HTR-8/SVneo (cell line): Measurements from ENCODE around the gene SORCS1.

ENCODE experiments used
- DNase-seq: peaks from one replicate; pipeline ENCODE4 v3.0.0; 2011; ENCODE audit warnings: low spot score, mixed read lengths; ENCODE audit not compliant: insufficient read length
- FAIRE-seq: peaks from 2 replicates; lab custom pipeline; 2011; peaks lifted over from hg19 to GRCh38; lab: Jason Lieb, UNC

Gene SORCS1

GRCh38 chr10:106711313-106711906 lies 453.1 kb downstream of the SORCS1 start:
- no peak for DNase-seq
- no peak for FAIRE-seq

- FAIRE-seq (no peak), DNase-seq (no peak)
These were observed 456.0 kb downstream of the SORCS1 start for GRCh38 chr10:106708506-106708905.

- no peak for DNase-seq
- FAIRE-seq, result no peak
These were observed 456.8 kb downstream of the SORCS1 start for GRCh38 chr10:106707657-106708056.

GRCh38 chr10:106706127-106706526 lies 458.4 kb downstream of the SORCS1 start:
- FAIRE-seq, result no peak
- no peak for DNase-seq

GRCh38 chr10:106705681-106706100 lies 458.8 kb downstream of the SORCS1 start:
- FAIRE-seq (no peak), DNase-seq (no peak)

GRCh38 chr10:106696239-106696638 lies 468.3 kb downstream of the SORCS1 start:
- DNase-seq, result no peak
- no peak for FAIRE-seq

- FAIRE-seq, result no peak
- DNase-seq, result no peak
These were observed 469.8 kb downstream of the SORCS1 start for GRCh38 chr10:106694696-106695095.

- no peak for FAIRE-seq
- no peak for DNase-seq
These were observed 482.3 kb downstream of the SORCS1 start for GRCh38 chr10:106682175-106682574.

- DNase-seq, result no peak
- FAIRE-seq, result no peak
These were observed 484.4 kb downstream of the SORCS1 start for GRCh38 chr10:106680061-106680460.

- FAIRE-seq, result no peak
- DNase-seq, result no peak
These were observed 485.2 kb downstream of the SORCS1 start for GRCh38 chr10:106679314-106679713.

GRCh38 chr10:106672517-106673175 lies 491.9 kb downstream of the SORCS1 start:
- DNase-seq (no peak), FAIRE-seq (no peak)

GRCh38 chr10:106661767-106662140 lies 502.8 kb downstream of the SORCS1 start:
- DNase-seq (no peak), FAIRE-seq (no peak)

GRCh38 chr10:106661133-106661766 lies 503.3 kb downstream of the SORCS1 start:
- DNase-seq, result no peak
- FAIRE-seq, result no peak

GRCh38 chr10:106660550-106660949 lies 504.0 kb downstream of the SORCS1 start:
- DNase-seq (no peak), FAIRE-seq (no peak)

GRCh38 chr10:106655636-106656035 lies 508.9 kb downstream of the SORCS1 start:
- DNase-seq (no peak), FAIRE-seq (no peak)

GRCh38 chr10:106655165-106655564 lies 509.3 kb downstream of the SORCS1 start:
- FAIRE-seq, result no peak

GRCh38 chr10:106652279-106652678 lies 512.2 kb downstream of the SORCS1 start:
- no peak for FAIRE-seq
- no peak for DNase-seq

More at GRCh38 chr10:106655165-106655564, 509.3 kb downstream of the SORCS1 start:
- DNase-seq, result no peak

- DNase-seq (no peak), FAIRE-seq (no peak)
These were observed 515.7 kb downstream of the SORCS1 start for GRCh38 chr10:106648534-106649481.

GRCh38 chr10:106643473-106643872 lies 521.0 kb downstream of the SORCS1 start:
- no peak for DNase-seq
- no peak for FAIRE-seq

- DNase-seq (no peak), FAIRE-seq (no peak)
These were observed 526.6 kb downstream of the SORCS1 start for GRCh38 chr10:106637873-106638272.
